Measurements from ENCODE around the gene ARHGAP42.

- TF ChIP-seq CTCF (optimal IDR thresholded peaks at IDR 0.05 in 1 of 3, IDR thresholded peaks at IDR 0.05 in 1 of 3, conservative IDR thresholded peaks at IDR 0.05 in 1 of 3; ENCODE audit: extremely low read depth in 1 of 3, insufficient read depth in 2 of 3, low read length in 3 of 3) = no peak
- no peak for TF ChIP-seq EZH2 (IDR thresholded peaks at IDR 0.05; ENCODE audit: low read length)
These were observed 285.0 kb downstream of the ARHGAP42 start for GRCh38 chr11:100972046-100972445.
